GM12878 (cell line): ENCODE measurements around the gene TBC1D22B. TPM values are rescaled to one million over a fixed set of nuclear protein-coding genes. Genes with fewer than 3 reads are reported as not detected.

Source experiments
- ATAC-seq: fragments of 200-7000 bp; cut with Tn5 transposase; 3 replicates; pipeline ENCODE4 v1.9.1; 2020; ENCODE audit warnings: mild to moderate bottlenecking, moderate library complexity
- BruUV-seq: library from RNA; stranded (reverse); fragments of 400-500 nt; replicated peaks from 2 replicates; lab custom pipeline; 2021; lab: Mats Ljungman, UMichigan
- CTCF ChIA-PET: fragments of 300-600 bp; sonication (Branson Sonifier 250); formaldehyde crosslinking; extraction: SDS; loops from one replicate; lab custom pipeline; 2021; ENCODE audit warnings: inconsistent platforms; lab: Yijun Ruan, JAX
- POLR2A ChIA-PET: fragments of 350-600 bp; formaldehyde crosslinking; extraction: SDS; loops from one replicate; lab custom pipeline; 2021; ENCODE audit warnings: inconsistent platforms; lab: Charles Lee
- RAD21 ChIA-PET: fragments of 300-600 bp; sonication (Branson Sonifier 250); formaldehyde crosslinking; loops from one replicate; lab custom pipeline; 2023; ENCODE audit warnings: antibody characterized with exemption; ENCODE audit not compliant: unreplicated experiment; lab: Charles Lee
- SMC1A ChIA-PET: fragments of 300-600 bp; sonication (Branson Sonifier 250); formaldehyde crosslinking; loops from one replicate; lab custom pipeline; 2023; ENCODE audit not compliant: unreplicated experiment, uncharacterized antibody; lab: Charles Lee
- DNase-seq: peaks from one replicate; pipeline ENCODE4 v3.0.0-alpha.2; 2011; ENCODE audit warnings: low read depth, low spot score
- FAIRE-seq: peaks from 3 replicates; lab custom pipeline; 2011; peaks lifted over from hg19 to GRCh38; lab: Jason Lieb, UNC
- H2AFZ ChIP-seq: 2 replicates; pipeline ENCODE4 v1.6.0; 2011; ENCODE audit warnings: low read depth, low read length, control low read depth; ENCODE audit not compliant: control insufficient read depth
- H3K27ac ChIP-seq: 2 replicates; pipeline ENCODE4 v1.5.1; 2011; ENCODE audit warnings: control low read depth; ENCODE audit not compliant: control insufficient read depth, insufficient read depth
- H3K27me3 ChIP-seq, 2 experiments: replicated peaks in 1 of 2; 2 replicates each; pipeline versions ENCODE4 v1.6.0 to v1.6.1; 2011; ENCODE audit warnings: low read length in 1 of 2; ENCODE audit not compliant: control insufficient read depth in 2 of 2, insufficient read depth in 2 of 2
- H3K36me3 ChIP-seq, 2 experiments: 2 replicates each; pipeline ENCODE4 v1.5.1; 2011; ENCODE audit warnings: low read length in 1 of 2; ENCODE audit not compliant: control insufficient read depth in 2 of 2, insufficient read depth in 2 of 2
- H3K4me1 ChIP-seq: 2 replicates; pipeline ENCODE4 v1.6.1; 2011; ENCODE audit warnings: mild to moderate bottlenecking, low read length, moderate library complexity, mixed read lengths; ENCODE audit not compliant: control insufficient read depth, insufficient read depth
- H3K4me2 ChIP-seq: 2 replicates; pipeline ENCODE4 v1.6.0; 2011; ENCODE audit warnings: control low read depth; ENCODE audit not compliant: control insufficient read depth, insufficient read depth
- H3K4me3 ChIP-seq: fragments of 200-600 bp; sonication (generic); 2 replicates; pipeline ENCODE4 v1.5.1; 2016
- H3K79me2 ChIP-seq: 2 replicates; pipeline ENCODE4 v1.6.0; 2011; ENCODE audit warnings: low read length; ENCODE audit not compliant: control insufficient read depth, insufficient read depth
- H3K9ac ChIP-seq: 2 replicates; pipeline ENCODE4 v1.8.0; 2011; ENCODE audit warnings: low read length, control low read depth, mixed read lengths; ENCODE audit not compliant: control insufficient read depth, insufficient read depth
- H3K9me3 ChIP-seq: replicated peaks from 3 replicates; pipeline ENCODE4 v1.5.1; 2011; ENCODE audit warnings: mild to moderate bottlenecking, low read length; ENCODE audit not compliant: control insufficient read depth, insufficient read depth
- H4K20me1 ChIP-seq: 2 replicates; pipeline ENCODE4 v1.6.0; 2011; ENCODE audit not compliant: control insufficient read depth, insufficient read depth
- ATF2 ChIP-seq: IDR thresholded peaks from 2 replicates; pipeline ENCODE4 v1.6.1; 2012; ENCODE audit warnings: low read length, inconsistent platforms
- CHD4 ChIP-seq: fragments of 200-600 bp; sonication (generic); IDR thresholded peaks from 2 replicates; pipeline ENCODE4 v1.6.1; 2016; ENCODE audit warnings: mild to moderate bottlenecking
- DPF2 ChIP-seq: fragments of 450-650 bp; IDR thresholded peaks from 2 replicates; pipeline ENCODE4 v1.6.1; 2017; ENCODE audit warnings: mild to moderate bottlenecking
- EGR1 ChIP-seq, 2 experiments: IDR thresholded peaks; 1 replicate in 1 of 2; 2 replicates in 1 of 2; pipeline ENCODE4 v1.6.1; 2011 to 2012; ENCODE audit warnings: low read depth in 2 of 2, low read length in 2 of 2, borderline replicate concordance in 1 of 2, mild to moderate bottlenecking in 1 of 2, moderate library complexity in 1 of 2
- EZH2 ChIP-seq: IDR thresholded peaks from 2 replicates; pipeline ENCODE4 v1.6.1; 2012; ENCODE audit warnings: low read depth, mild to moderate bottlenecking, control low read depth, inconsistent platforms, low read length, borderline replicate concordance; ENCODE audit not compliant: control insufficient read depth
- NBN ChIP-seq: fragments of 450-650 bp; IDR thresholded peaks from 2 replicates; pipeline ENCODE4 v1.6.1; 2016
- NR2F1 ChIP-seq: fragments of 450-650 bp; conservative IDR thresholded peaks from 2 replicates; pipeline ENCODE4 v1.6.1; 2017; ENCODE audit warnings: mild to moderate bottlenecking
- RUNX3 ChIP-seq: IDR thresholded peaks from 2 replicates; pipeline ENCODE4 v1.6.1; 2012; ENCODE audit warnings: low read length, inconsistent platforms
- SRF ChIP-seq, 2 experiments: IDR thresholded peaks; 2 replicates each; pipeline ENCODE4 v1.6.1; 2011; ENCODE audit warnings: low read depth in 2 of 2, low read length in 2 of 2, mild to moderate bottlenecking in 1 of 2, moderate library complexity in 1 of 2
- STAT1 ChIP-seq: fragments of 450-650 bp; conservative IDR thresholded peaks from 2 replicates; pipeline ENCODE4 v1.6.1; 2014; ENCODE audit warnings: antibody characterized with exemption, mild to moderate bottlenecking
- SUPT20H ChIP-seq: IDR thresholded peaks from 2 replicates; pipeline ENCODE4 v1.6.1; 2011; ENCODE audit warnings: low read depth, mild to moderate bottlenecking, low read length, moderate library complexity, borderline replicate concordance; ENCODE audit not compliant: control insufficient read depth
- SUZ12 ChIP-seq: fragments of 200-600 bp; sonication (generic); IDR thresholded peaks from one replicate; pipeline ENCODE4 v1.6.1; 2018; ENCODE audit warnings: antibody characterized with exemption, mild to moderate bottlenecking; ENCODE audit not compliant: unreplicated experiment
- WGBS: methylation state at CpG from one replicate; pipeline ENCODE4 v1.1.6; 2016; ENCODE audit warnings: low lambda C conversion rate; ENCODE audit not compliant: insufficient replicate concordance, insufficient coverage; ENCODE audit errors: missing lambda C conversion rate; 5-methylcytosine and 5-hydroxymethylcytosine counted together
- in situ Hi-C: fragments of 300-500 bp; cut with MboI; formaldehyde crosslinking; loops from 9 replicates; pipeline ENCODE4 v1.14.3; 2018; ENCODE audit warnings: mixed read lengths
- intact Hi-C: fragments of 100-400 bp; cut with micrococcal nuclease; formaldehyde crosslinking; loops from one replicate; pipeline ENCODE4 v1.14.2; 2022; ENCODE audit not compliant: unreplicated experiment
- polyA plus RNA-seq, 11 experiments: library from polyadenylated mRNA; depleted of rRNA in 4 of 11; unstranded in 6 of 11; stranded (reverse) in 5 of 11; fragments of >200 nt; fragmentation: Nextera tagmentation in 4 of 11; fragmentation: Illumina TruSeq in 1 of 11; extraction: Ambion mirVana in 4 of 11; extraction: Trizol in 1 of 11; gene quantifications; 1 replicate in 1 of 11; 2 replicates in 10 of 11; pipeline versions ENCODE4 v1.2.1 to v1.2.3, GENCODE V29; 2011 to 2016; ENCODE audit warnings: inconsistent platforms in 2 of 11, missing spikeins in 2 of 11, low read depth in 1 of 11
- total RNA-seq, 4 experiments: library from RNA; depleted of rRNA in 3 of 4; stranded (reverse); fragments of >200 nt in 3 of 4; fragmentation: Illumina TruSeq in 1 of 4; extraction: Trizol in 1 of 4; gene quantifications; 2 replicates each; pipeline versions ENCODE4 v1.2.1 to v1.2.3, GENCODE V29; 2013 to 2021
- TF ChIP-seq, protein P1 (sequence below): fragments of 450-650 bp; IDR thresholded peaks from 2 replicates; pipeline ENCODE4 v1.6.1; 2014; ENCODE audit warnings: mild to moderate bottlenecking
- TF ChIP-seq, protein P2 (sequence below): IDR thresholded peaks from 2 replicates; pipeline ENCODE4 v1.6.1; 2011; ENCODE audit warnings: borderline replicate concordance, low read depth, mild to moderate bottlenecking, moderate library complexity, mixed read lengths, low read length; ENCODE audit not compliant: insufficient read depth; ENCODE audit errors: extremely low read length
- TF ChIP-seq, protein P3 (sequence below): fragments of 450-650 bp; IDR thresholded peaks from 2 replicates; pipeline ENCODE4 v1.6.1; 2016; ENCODE audit warnings: mild to moderate bottlenecking
- TF ChIP-seq, protein P4 (sequence below): fragments of 450-650 bp; IDR thresholded peaks from 2 replicates; pipeline ENCODE4 v1.6.1; 2016; ENCODE audit warnings: mild to moderate bottlenecking

The TBC1D22B gene
- total and polyA plus RNA-seq, 10 of the 15 experiments (the other 5 are each of a cell fraction or from before 2014, with no cell fraction given): 3.4 to 18.7 (median 14.1) TPM

- POLR2A ChIA-PET: interaction anchor here (1.9 kb wide), 1 partner anchor 10 kb away, joined by 5 read pairs; no protein-coding TSS in a partner anchor
- Histone ChIP-seq H3K9me3 (no peaks in the 10 kb centered on the region), H4K20me1 (no peaks in the 10 kb centered on the region), H3K27ac (no peak overlapping the region), H3K27me3 (no peaks in the 10 kb centered on the region), H3K4me1 (peaks cover 8% of the 10 kb centered on the region), H3K36me3 (peaks cover 0 to 6% of the 10 kb centered on the region in 2 experiments; a peak in 3 of 4 replicates), H2AFZ (no peak overlapping the region), H3K4me2 (no peak overlapping the region), H3K79me2 (no peaks in the 10 kb centered on the region), H3K4me3 (no peak overlapping the region), H3K9ac (no peak overlapping the region)
- FAIRE-seq (no peak), DNase-seq (no peak), ATAC-seq (no peak)
- WGBS: 52% methylated on average over 6 of the region's 6 CpGs
- RAD21 ChIA-PET: interaction anchor here (1.6 kb wide), 1 partner anchor 12 kb away, joined by 12 read pairs; no protein-coding TSS in a partner anchor
- BruUV-seq: no TSS peak
- in situ Hi-C loops (no loop called here), intact Hi-C loops (no loop called here)
- CTCF ChIA-PET: interaction anchor here (0.6 to 5.9 kb wide), 10 partner anchors 10 to 130 kb away, joined by 3 to 112 read pairs (median 4); no protein-coding TSS in a partner anchor
- SMC1A ChIA-PET: interaction anchor here (1.5 to 3.4 kb wide), 3 partner anchors 11 to 83 kb away, joined by 3 to 25 read pairs (median 8); no protein-coding TSS in a partner anchor
- TF ChIP-seq, protein P1, sequence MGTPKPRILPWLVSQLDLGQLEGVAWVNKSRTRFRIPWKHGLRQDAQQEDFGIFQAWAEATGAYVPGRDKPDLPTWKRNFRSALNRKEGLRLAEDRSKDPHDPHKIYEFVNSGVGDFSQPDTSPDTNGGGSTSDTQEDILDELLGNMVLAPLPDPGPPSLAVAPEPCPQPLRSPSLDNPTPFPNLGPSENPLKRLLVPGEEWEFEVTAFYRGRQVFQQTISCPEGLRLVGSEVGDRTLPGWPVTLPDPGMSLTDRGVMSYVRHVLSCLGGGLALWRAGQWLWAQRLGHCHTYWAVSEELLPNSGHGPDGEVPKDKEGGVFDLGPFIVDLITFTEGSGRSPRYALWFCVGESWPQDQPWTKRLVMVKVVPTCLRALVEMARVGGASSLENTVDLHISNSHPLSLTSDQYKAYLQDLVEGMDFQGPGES: no peak
- TF ChIP-seq SRF (IDR thresholded peaks at IDR 0.05; ENCODE audit: low read depth in 2 of 2, low read length in 2 of 2): no peak
- TF ChIP-seq, protein P2, sequence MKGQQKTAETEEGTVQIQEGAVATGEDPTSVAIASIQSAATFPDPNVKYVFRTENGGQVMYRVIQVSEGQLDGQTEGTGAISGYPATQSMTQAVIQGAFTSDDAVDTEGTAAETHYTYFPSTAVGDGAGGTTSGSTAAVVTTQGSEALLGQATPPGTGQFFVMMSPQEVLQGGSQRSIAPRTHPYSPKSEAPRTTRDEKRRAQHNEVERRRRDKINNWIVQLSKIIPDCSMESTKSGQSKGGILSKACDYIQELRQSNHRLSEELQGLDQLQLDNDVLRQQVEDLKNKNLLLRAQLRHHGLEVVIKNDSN: no peak
- TF ChIP-seq NR2F1: no peak
- TF ChIP-seq SUPT20H: no peak
- TF ChIP-seq, protein P3, sequence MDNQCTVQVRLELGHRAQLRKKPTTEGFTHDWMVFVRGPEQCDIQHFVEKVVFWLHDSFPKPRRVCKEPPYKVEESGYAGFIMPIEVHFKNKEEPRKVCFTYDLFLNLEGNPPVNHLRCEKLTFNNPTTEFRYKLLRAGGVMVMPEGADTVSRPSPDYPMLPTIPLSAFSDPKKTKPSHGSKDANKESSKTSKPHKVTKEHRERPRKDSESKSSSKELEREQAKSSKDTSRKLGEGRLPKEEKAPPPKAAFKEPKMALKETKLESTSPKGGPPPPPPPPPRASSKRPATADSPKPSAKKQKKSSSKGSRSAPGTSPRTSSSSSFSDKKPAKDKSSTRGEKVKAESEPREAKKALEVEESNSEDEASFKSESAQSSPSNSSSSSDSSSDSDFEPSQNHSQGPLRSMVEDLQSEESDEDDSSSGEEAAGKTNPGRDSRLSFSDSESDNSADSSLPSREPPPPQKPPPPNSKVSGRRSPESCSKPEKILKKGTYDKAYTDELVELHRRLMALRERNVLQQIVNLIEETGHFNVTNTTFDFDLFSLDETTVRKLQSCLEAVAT: no peak
- no peak for TF ChIP-seq NBN
- no peak for TF ChIP-seq ATF2
- no peak for TF ChIP-seq DPF2
- no peak for TF ChIP-seq SUZ12
- no peak for TF ChIP-seq CHD4
- TF ChIP-seq RUNX3: no peak
- no peak for TF ChIP-seq EGR1 (IDR thresholded peaks at IDR 0.05; ENCODE audit: borderline replicate concordance in 1 of 2, low read depth in 2 of 2, low read length in 2 of 2)
- no peak for TF ChIP-seq STAT1
- no peak for TF ChIP-seq EZH2
- TF ChIP-seq, protein P4, sequence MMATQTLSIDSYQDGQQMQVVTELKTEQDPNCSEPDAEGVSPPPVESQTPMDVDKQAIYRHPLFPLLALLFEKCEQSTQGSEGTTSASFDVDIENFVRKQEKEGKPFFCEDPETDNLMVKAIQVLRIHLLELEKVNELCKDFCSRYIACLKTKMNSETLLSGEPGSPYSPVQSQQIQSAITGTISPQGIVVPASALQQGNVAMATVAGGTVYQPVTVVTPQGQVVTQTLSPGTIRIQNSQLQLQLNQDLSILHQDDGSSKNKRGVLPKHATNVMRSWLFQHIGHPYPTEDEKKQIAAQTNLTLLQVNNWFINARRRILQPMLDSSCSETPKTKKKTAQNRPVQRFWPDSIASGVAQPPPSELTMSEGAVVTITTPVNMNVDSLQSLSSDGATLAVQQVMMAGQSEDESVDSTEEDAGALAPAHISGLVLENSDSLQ: no peak
Observed at GRCh38 chr6:37303091-37303660, 45.6 kb downstream of the TBC1D22B start.
